ENCODE measurements around the gene MLPH.

Gene MLPH

GRCh38 chr2:237575869-237576862 lies 89.1 kb downstream of the MLPH start:
- FAIRE-seq (no peak), DNase-seq (ENCODE audit: insufficient read length, low spot score) (no peak)
- TF ChIP-seq, protein P1, sequence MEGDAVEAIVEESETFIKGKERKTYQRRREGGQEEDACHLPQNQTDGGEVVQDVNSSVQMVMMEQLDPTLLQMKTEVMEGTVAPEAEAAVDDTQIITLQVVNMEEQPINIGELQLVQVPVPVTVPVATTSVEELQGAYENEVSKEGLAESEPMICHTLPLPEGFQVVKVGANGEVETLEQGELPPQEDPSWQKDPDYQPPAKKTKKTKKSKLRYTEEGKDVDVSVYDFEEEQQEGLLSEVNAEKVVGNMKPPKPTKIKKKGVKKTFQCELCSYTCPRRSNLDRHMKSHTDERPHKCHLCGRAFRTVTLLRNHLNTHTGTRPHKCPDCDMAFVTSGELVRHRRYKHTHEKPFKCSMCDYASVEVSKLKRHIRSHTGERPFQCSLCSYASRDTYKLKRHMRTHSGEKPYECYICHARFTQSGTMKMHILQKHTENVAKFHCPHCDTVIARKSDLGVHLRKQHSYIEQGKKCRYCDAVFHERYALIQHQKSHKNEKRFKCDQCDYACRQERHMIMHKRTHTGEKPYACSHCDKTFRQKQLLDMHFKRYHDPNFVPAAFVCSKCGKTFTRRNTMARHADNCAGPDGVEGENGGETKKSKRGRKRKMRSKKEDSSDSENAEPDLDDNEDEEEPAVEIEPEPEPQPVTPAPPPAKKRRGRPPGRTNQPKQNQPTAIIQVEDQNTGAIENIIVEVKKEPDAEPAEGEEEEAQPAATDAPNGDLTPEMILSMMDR (IDR thresholded peaks at IDR 0.05; ENCODE audit: insufficient read depth, missing control alignments) = no peak

GRCh38 chr2:237576974-237577373 lies 89.9 kb downstream of the MLPH start:
- TF ChIP-seq, protein P1 (IDR thresholded peaks at IDR 0.05; ENCODE audit: insufficient read depth, missing control alignments) = no peak
- no peak for DNase-seq (ENCODE audit: insufficient read length, low spot score)
- FAIRE-seq = no peak

GRCh38 chr2:237577458-237577857 lies 90.4 kb downstream of the MLPH start:
- FAIRE-seq (no peak), DNase-seq (ENCODE audit: insufficient read length, low spot score) (no peak)
- TF ChIP-seq, protein P1 (IDR thresholded peaks at IDR 0.05; ENCODE audit: insufficient read depth, missing control alignments) = no peak

DNA sequence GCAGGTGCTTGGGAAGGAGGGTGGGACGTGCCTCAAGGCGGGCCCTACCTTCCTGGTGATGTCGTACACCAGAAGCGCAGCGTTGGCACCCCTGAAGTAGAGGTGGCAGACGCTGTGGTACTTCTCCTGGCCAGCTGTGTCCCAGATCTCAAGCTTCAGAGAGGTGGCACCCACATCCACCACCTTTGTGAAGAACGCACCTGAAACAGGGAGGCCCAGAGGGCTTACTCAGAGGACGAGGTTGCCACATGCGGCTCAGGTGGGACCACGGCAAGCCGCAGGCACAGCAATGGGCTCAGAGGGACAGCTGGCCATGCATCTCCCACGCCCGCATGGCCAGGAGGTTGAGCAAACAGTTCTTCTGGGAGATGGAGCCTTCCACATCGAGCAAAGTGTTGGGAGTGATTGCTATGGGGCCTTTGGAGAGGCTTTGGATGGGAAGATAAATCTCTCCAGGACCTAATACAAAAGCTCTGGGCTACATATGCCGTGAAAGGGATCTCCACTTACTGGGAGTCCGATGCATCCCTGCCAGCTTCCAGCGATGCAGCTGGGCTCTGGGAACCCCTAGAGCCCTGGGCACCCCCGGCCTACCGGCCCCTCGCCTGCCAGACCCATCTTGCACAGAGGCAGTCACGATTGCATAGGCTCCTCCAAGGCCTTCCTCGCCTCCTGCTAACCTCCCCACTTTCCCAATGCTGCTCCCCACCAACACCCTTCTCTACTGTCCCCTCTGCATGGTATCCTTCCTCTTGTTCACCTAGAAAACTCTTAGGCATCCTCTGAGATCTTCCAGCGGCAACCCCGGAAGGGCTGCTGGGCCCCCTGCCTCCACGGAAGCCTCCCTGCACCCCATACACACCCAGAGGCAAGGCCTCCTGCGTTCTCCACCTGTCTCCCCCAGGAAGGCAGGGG lies 91.2 kb downstream of the MLPH start:
- no peak for FAIRE-seq
- TF ChIP-seq, protein P1 (IDR thresholded peaks at IDR 0.05; ENCODE audit: insufficient read depth, missing control alignments) = no peak
- DNase-seq (ENCODE audit: insufficient read length, low spot score) = no peak

DNA sequence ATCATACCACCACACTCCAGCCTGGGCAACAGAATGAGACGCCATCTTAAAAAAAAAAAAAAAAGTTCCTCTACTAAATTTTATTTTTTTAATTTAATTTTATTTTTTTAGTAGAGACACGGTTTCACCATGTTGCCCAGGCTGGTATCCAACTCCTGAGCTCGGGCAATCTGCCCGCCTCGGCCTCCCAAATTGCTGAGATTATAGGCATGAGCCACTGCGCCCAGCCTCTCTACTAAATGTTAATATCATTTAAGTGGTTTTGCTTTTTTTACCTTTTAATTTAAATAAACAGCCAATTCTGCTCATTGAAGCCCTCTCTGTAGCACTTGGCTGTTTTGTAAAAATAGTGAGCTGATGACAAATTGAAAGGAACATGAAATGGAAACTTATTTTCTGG lies 94.3 kb downstream of the MLPH start:
- FAIRE-seq = no peak
- DNase-seq (ENCODE audit: insufficient read length, low spot score) = no peak
- TF ChIP-seq, protein P1 (IDR thresholded peaks at IDR 0.05; ENCODE audit: insufficient read depth, missing control alignments) = no peak

DNA sequence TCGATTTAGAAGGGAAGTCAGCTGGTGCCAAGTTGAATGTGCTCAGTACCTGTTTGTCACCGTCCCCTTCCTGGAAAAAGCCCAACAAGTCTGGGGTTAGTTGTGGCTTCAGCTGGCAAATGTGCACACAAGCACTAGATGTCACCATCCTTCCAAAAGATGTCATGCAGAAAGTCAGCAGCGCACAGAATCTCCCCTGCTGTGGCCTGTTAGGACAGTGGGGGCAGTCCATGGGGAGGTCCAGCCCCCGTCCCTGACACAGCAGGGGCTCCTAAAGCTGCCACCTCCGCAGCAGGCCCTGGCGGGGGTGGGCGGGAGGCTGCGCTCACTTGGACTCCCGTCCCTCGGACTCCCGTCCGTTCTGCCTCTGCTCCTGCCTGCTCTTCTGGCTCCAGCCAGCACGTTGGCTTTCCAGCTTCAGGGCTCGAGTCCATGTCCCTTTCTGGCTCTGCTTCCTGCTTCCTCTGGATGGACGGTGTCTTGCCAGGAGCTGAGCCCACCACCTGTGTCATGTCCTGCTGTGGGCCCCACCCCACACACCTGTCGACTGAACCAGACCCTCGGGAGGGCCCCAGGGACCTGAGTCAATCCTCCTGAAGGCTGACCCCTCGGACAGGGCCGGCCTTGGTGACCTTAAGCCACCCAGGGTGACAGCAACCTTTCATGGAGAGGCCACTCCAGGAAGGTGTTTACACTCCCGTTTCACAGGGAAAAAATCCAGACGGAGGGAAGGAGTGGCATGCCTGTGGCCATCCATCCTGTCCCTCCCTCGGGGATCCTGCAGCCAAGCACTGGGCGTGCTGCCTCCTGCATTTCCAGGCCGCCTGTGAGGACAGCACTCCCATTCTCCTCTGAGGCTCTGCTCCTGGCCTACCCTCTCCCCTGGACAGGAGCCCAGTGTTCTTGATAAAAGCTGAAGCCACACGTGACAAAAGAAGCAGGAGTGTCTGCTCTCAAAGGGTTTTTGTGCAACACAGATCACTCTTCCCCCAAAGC lies 95.0 kb downstream of the MLPH start:
- TF ChIP-seq, protein P1 (IDR thresholded peaks at IDR 0.05; ENCODE audit: insufficient read depth, missing control alignments) = peak; percentile 81
- no peak for DNase-seq (ENCODE audit: insufficient read length, low spot score)
- no peak for FAIRE-seq

Measured in D721Med (cell line).